ENCODE measurements around the gene LTBP1.

The LTBP1 gene

DNA sequence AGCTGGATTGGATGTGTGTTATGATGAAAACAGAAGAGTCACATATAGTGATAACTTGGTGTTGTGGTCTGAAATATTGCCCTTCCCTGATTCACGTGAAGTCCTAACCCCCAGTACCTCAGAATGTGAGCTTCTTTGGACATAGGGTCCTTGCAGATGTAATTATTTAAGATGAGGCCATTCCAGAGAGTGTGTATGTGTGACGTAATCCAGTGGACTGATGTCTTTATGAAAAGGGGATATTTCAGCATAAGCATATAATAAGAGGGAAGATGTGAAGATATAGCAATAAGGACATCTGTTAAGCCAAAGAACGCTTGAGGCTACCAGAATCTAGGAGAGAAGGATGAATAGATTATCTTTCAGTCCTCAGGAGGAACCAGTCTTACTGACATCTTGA is 62.5 kb downstream of the LTBP1 start:
- H4K20me1 ChIP-seq (ENCODE audit: control insufficient read depth, insufficient read depth, low read depth, low read length), result 0 out of 2 replicates have a peak, but pooled peaks cover 4% of the 10 kb centered on the region
- peaks cover 19% of the 10 kb centered on the region for H3K36me3 ChIP-seq (ENCODE audit: control insufficient read depth, low read length)
- H3K27me3 ChIP-seq (ENCODE audit: control insufficient read depth, low read length), result no peaks in the 10 kb centered on the region
- H3K4me1 ChIP-seq (ENCODE audit: control insufficient read depth, low read length), result peaks cover 8% of the 10 kb centered on the region
- H3K4me2 ChIP-seq (ENCODE audit: low read length), result no peak overlapping the region
- no peak overlapping the region for H3K4me3 ChIP-seq (ENCODE audit: low read length)
- TF ChIP-seq, protein P1, sequence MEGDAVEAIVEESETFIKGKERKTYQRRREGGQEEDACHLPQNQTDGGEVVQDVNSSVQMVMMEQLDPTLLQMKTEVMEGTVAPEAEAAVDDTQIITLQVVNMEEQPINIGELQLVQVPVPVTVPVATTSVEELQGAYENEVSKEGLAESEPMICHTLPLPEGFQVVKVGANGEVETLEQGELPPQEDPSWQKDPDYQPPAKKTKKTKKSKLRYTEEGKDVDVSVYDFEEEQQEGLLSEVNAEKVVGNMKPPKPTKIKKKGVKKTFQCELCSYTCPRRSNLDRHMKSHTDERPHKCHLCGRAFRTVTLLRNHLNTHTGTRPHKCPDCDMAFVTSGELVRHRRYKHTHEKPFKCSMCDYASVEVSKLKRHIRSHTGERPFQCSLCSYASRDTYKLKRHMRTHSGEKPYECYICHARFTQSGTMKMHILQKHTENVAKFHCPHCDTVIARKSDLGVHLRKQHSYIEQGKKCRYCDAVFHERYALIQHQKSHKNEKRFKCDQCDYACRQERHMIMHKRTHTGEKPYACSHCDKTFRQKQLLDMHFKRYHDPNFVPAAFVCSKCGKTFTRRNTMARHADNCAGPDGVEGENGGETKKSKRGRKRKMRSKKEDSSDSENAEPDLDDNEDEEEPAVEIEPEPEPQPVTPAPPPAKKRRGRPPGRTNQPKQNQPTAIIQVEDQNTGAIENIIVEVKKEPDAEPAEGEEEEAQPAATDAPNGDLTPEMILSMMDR (IDR thresholded peaks at IDR 0.05; ENCODE audit: low read depth, low read length, poor library complexity, severe bottlenecking), result no peak
- no peak for TF ChIP-seq EZH2phosphoT487 (IDR thresholded peaks at IDR 0.05; ENCODE audit: borderline replicate concordance, low read length)
- H3K79me2 ChIP-seq (ENCODE audit: control insufficient read depth, low read length), result peaks cover 86% of the 10 kb centered on the region
- no peaks in the 10 kb centered on the region for H3K9me2 ChIP-seq (replicated peaks; ENCODE audit: control insufficient read depth, low read length)
- H3F3A ChIP-seq (ENCODE audit: control insufficient read depth, insufficient read depth), result peaks cover 2% of the 10 kb centered on the region; the same call in 1 of the 2 replicates
- no peaks in the 10 kb centered on the region for H3K9me3 ChIP-seq (ENCODE audit: control insufficient read depth, insufficient read depth, low read length)
- H3K27ac ChIP-seq (ENCODE audit: low read depth, low read length), result no peak overlapping the region

DNA sequence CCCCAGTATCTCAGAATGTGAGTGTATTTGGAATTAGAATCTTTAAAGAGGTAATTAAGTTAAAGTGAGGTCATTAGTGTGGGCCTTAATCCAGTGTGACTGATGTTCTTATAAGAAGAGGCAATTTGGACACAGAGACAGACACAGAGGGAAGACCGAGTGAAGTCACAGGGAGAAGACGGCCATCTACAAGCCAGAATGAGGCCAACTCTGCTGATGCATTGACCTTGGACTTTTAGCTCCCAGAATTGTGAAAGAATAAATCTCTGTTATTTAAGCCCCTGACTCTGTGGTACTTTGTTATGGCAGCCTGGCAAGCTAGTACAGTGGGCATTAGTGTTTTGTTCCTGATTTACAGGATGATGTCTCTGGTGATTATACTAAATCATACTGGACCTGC is 64.6 kb downstream of the LTBP1 start:
- Histone ChIP-seq H3K27me3 (ENCODE audit: control insufficient read depth, low read length) (no peaks in the 10 kb centered on the region), H3K79me2 (ENCODE audit: control insufficient read depth, low read length) (peaks cover 88% of the 10 kb centered on the region), H3K4me3 (ENCODE audit: low read length) (no peak overlapping the region), H3F3A (ENCODE audit: control insufficient read depth, insufficient read depth) (peaks cover 2% of the 10 kb centered on the region; the same call in 1 of the 2 replicates), H4K20me1 (ENCODE audit: control insufficient read depth, insufficient read depth, low read depth, low read length) (0 out of 2 replicates have a peak, but pooled peaks cover 4% of the 10 kb centered on the region), H3K36me3 (ENCODE audit: control insufficient read depth, low read length) (peaks cover 19% of the 10 kb centered on the region), H3K27ac (ENCODE audit: low read depth, low read length) (no peak overlapping the region), H3K4me1 (ENCODE audit: control insufficient read depth, low read length) (peaks cover 12% of the 10 kb centered on the region), H3K9me2 (replicated peaks; ENCODE audit: control insufficient read depth, low read length) (no peaks in the 10 kb centered on the region), H3K9me3 (ENCODE audit: control insufficient read depth, insufficient read depth, low read length) (no peaks in the 10 kb centered on the region), H3K4me2 (ENCODE audit: low read length) (no peak overlapping the region)
- no peak for TF ChIP-seq EZH2phosphoT487 (IDR thresholded peaks at IDR 0.05; ENCODE audit: borderline replicate concordance, low read length)
- TF ChIP-seq, protein P1 (IDR thresholded peaks at IDR 0.05; ENCODE audit: low read depth, low read length, poor library complexity, severe bottlenecking), result no peak

DNA sequence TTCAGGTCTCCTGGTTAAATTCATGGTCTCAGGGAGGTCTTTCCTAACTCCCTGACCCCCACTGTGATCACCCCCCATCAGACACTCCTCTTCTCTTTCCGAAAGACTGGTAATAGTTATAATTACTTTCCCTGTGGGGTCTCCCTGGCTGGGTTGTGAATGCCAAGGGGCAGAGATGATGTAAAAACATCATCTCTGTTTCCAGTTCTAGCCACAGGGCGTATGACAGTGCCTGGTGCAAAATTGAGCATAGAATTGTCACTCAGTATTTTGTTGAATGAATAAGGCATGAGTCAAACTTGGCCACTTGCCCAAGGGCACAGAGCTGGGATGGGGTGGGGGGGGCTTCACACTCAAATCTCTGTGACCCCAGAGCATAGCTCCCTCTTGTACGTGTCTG is 65.2 kb downstream of the LTBP1 start:
- peaks cover 2% of the 10 kb centered on the region; the same call in 1 of the 2 replicates for H3F3A ChIP-seq (ENCODE audit: control insufficient read depth, insufficient read depth)
- H3K36me3 ChIP-seq (ENCODE audit: control insufficient read depth, low read length), result peaks cover 19% of the 10 kb centered on the region
- H3K4me1 ChIP-seq (ENCODE audit: control insufficient read depth, low read length), result peaks cover 12% of the 10 kb centered on the region
- H3K9me3 ChIP-seq (ENCODE audit: control insufficient read depth, insufficient read depth, low read length), result no peaks in the 10 kb centered on the region
- H3K27me3 ChIP-seq (ENCODE audit: control insufficient read depth, low read length), result no peaks in the 10 kb centered on the region
- H3K79me2 ChIP-seq (ENCODE audit: control insufficient read depth, low read length), result peaks cover 85% of the 10 kb centered on the region
- H3K27ac ChIP-seq (ENCODE audit: low read depth, low read length), result no peak overlapping the region
- no peak overlapping the region for H3K4me2 ChIP-seq (ENCODE audit: low read length)
- TF ChIP-seq, protein P1 (IDR thresholded peaks at IDR 0.05; ENCODE audit: low read depth, low read length, poor library complexity, severe bottlenecking), result no peak
- TF ChIP-seq EZH2phosphoT487 (IDR thresholded peaks at IDR 0.05; ENCODE audit: borderline replicate concordance, low read length), result no peak
- 0 out of 2 replicates have a peak, but pooled peaks cover 4% of the 10 kb centered on the region for H4K20me1 ChIP-seq (ENCODE audit: control insufficient read depth, insufficient read depth, low read depth, low read length)
- no peaks in the 10 kb centered on the region for H3K9me2 ChIP-seq (replicated peaks; ENCODE audit: control insufficient read depth, low read length)
- H3K4me3 ChIP-seq (ENCODE audit: low read length), result no peak overlapping the region

All from DOHH2 (cell line).